ELF-1 (cell line): ENCODE results near the gene RNF44.
"Not testable (repeated sequence)": the region's sequence is repeated elsewhere in the genome, so short reads cannot be mapped to it uniquely, and the experiment has no call there.

ENCODE experiments used
- DNase-seq: peaks from one replicate; pipeline ENCODE4 v3.0.0-alpha.2; 2016; ENCODE audit warnings: low read depth, low spot score

Gene RNF44

DNA sequence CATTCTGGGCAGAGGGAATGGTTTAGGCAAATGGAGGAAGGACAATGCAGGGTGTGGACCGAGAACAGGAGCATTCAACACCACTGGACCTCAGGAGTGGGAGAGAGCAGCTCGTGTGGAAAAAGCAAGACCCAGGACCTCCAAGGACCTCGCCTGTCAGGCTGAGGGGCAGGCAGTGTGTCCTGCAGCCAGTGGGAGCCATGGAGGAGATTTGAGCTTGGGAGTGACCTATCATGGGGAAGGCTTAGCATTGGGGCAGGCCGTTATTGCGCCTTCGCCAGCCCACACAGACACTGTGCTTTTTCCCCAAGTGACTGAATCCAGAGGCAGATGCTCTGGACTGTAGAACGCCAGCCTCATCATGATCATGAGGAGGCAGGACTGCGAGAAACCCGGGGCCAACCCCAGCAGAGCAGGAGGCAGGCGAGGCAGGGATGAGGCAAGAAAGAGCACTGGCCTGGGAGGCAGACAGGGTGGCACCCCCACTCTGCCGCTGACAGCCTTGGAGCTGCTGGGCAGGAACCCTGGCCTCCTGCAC lies 15.2 kb upstream of the RNF44 start:
- no peak for DNase-seq

DNA sequence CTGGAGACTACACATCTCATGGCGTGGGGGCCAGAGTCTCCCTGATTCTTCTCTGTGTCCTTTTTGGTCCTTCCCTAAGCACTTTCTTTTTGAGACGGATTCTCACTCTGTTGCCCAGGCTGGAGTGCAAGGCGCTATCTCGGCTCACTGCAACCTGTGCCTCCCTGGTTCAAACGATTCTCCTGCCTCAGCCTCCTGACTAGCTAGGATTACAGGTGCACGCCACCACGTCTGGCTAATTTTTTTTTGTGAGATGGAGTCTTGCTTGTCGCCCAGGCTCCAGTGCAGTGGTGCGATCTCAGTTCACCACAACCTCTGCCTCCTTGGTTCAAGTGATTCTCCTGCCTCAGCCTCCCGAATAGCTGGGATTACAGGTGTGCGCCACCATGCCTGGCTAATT lies 13.7 kb upstream of the RNF44 start:
- DNase-seq: not testable (repeated sequence)

DNA sequence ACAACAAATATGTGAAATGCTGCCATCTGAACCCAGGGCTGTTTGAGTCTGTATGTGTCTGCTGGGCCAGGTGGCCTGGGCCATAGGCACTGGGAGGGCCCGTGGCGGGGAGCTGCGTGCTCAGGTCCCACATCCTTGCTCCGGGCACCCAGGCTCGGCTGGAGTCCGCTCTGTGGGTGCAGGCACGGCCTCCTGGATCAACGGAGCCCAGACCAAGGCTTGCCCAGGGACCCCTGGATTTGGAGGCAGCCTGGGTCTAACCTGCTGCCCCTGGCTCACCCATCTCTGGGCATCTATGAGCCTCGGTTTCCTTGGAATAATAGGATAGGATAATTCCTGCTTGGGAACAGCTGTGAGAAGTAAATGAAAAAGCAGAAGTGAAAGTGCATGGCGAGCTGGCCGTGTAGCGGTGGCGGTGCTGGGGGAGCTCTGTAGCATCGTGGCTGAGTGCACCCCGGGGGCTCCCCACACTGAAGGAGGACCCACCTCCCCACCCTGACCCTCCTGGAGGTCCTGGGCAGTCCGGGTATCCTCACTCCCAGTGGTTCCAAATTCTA lies 13.2 kb upstream of the RNF44 start:
- DNase-seq: no peak

DNA sequence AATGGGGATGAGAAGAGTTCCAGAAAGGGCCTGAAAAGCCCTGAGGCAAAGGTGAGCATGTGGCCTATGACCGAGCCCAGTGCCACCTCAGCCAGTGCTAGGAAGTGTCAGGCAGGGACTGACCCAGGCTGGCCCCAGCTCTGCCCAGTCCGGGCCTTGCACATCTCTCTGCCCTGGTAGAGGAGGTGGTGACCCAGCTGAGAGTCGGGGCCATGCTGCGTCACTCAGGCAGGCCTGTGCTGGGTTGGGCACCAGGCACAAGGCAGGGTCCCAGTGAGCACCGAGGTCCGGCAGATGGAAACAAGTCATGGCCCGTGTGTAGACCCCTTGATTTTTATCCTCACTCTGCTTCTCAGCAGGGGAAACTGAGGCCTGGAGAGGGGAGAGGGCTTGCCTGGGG lies 12.7 kb upstream of the RNF44 start:
- DNase-seq: no peak

DNA sequence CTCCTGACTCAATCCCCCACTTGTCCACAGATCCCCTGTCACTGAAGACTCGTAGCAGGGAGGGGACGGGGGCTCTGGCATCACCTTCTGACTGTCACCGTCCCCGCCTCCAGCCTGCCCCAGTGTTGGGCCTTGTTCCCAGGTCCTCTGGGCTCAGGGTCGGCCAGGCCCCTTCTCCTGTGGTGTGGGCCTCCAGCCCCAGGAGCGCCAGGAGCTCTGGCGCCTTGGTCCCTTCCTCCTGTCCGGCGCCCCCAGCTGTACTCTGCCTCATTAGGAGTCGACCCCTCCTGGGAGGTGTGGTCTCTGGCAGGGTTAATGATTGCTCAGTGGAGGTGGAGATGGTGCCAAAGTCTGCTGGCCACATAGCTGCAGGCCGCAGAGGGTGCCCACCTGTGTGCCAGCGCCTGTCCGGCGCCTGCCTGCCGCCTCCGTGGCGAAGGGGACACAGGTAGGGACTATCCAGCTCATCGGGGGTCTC lies 11.8 kb upstream of the RNF44 start, which contains the start of gene CDHR2:
CDHR2 (plus strand) TSS at position 376 of the 478 bp plus-strand sequence. CDS start 16,011 bp downstream, outside the sequence.
- no peak for DNase-seq

DNA sequence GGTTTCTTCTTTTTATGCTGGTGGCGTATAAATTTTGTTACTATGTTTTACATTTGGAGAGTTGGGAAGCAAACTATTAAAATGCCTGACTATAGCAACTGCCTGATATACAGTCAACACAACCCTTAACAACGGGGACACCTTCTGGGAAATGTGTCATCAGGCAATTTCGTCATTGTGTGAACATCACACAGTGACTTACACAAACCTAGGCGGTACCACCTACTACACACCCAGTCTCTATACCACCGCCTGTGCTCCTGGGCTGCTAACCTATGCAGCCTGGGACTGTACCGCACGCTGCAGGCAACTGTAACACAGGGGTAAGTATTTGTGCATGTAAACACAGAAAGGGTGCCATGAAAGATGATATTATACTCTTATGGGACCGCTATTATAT lies 10.6 kb upstream of the RNF44 start:
- DNase-seq: no peak

DNA sequence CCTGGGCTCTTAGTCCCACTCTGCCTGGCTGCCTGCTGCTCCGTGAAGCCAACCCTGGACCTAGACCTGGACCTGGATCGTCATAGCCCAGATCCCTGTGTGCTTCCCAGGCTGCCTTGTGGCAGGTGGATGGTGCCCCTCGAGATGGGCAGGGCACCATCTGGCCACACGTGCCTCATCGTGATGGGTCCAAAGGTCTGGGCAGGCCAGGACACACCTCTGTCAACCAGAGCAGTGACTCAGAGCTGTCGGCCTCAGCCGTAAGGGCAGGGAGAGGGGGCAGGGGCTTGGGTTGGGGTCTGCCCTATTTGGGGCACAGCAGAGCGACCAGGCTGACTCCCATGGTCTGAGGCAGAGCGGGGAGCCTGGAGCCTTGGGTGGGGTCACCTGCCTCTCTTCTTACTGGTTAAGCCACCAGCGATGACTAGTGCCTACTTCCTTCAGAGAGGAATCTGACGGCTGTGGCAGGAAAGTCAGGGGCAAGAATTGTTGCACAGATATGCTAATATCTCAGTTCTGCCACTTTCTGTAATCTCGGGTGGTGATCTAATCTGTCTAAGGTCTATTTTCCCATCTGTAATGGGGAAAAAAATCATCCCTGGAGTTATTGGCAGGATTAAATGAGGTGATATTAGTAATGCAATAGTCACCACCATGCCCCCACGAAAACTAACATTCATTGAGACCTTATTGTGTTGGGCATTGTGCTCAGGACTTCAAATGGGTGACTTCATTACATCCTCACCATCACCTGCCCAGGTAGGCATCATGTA lies 8.7 kb upstream of the RNF44 start:
- DNase-seq: no peak

DNA sequence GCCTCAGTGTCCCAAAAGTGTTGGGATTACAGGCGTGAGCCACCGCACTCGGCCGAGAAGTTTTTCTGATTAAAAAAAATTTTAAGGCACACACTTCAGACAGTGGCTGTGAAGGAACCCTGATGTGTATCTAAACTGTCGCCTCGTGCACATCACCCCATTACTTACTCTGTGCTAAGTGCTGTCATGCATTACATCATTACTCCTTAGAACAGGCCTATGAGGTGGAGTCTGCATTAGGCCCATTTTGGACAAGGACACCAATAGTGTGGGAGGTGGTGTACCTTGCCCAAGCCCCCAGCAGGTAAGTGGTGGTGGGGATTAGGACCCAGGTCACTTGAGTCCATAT lies 8.2 kb upstream of the RNF44 start:
- no peak for DNase-seq

DNA sequence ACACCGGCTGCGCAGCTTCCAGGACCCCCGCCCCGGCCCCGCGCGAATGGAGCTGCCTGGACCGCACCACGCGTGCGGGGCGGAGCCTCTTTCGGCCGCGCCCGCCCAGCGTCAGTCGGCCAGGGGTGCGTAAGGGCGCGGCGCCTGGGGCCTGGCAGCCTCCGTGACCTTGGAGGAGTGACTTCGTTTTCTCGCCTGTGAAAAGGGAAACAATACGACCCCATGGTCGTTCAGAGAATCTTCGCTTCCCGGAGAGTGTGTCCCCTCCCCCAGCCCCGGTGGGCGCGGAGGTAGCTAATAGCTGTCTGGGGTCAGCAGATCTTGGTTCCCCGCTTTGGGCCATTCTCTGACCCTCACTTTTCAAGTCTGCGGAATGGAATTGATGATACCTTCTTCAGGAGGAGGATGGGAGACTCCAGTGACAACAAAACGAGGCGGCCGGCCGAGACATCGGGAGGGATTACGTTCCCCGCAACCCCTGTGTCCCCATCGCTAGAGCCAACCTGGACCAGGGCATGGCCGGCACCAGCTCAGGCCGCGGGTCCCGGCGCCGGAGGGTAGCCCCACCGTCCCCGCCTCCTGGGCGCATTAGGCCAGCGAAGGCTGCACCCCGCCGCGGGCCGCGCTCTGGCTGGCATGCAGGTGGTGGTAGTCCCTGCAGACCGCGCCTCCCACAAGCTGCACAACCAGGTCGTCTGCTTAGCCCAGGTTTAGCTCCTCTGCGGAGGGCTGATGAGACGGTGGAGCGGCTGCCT lies 6.4 kb upstream of the RNF44 start:
- peak; percentile 76 for DNase-seq

DNA sequence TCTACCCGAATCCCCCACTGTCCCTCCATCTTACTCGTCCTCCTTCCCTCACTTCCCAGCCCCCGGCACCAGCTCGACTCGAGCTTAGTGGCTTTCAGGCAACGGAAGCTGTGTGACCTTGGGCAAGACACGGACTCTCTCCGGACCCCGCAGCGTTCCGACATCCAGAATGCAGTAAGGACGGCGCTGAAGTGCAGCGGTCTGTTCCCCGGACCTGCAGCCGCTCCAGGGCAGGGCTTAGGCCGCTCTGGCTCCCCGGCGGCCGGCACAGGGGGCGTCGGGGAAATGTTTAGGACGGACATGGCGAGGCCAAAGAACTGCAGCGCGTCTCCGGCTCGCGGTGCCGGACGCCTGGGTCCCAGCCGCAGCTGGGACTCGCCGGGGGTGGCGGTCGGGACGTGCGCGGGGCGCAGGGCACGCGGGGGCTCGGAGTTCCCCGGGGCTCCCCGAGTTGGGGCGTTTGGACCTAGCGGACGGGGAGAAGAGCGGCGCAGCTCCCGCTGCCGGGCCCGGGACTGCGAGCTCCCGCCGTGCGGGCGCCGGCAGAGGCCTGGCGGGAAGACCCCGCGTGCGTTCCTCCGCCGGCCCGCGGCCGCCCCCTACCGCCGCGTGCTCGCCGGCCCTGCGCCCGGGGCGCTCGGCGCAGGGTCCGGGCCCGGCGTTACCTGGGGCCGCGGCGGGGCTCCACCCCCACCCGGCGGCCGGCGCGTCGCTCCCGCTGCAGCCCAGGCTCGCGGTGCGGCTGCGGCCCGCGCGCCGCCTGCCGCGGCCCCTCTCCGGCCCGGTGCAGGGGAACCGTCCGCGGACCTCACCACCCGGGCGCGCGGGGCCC lies 5.6 kb upstream of the RNF44 start:
- peak; percentile 52 for DNase-seq

DNA sequence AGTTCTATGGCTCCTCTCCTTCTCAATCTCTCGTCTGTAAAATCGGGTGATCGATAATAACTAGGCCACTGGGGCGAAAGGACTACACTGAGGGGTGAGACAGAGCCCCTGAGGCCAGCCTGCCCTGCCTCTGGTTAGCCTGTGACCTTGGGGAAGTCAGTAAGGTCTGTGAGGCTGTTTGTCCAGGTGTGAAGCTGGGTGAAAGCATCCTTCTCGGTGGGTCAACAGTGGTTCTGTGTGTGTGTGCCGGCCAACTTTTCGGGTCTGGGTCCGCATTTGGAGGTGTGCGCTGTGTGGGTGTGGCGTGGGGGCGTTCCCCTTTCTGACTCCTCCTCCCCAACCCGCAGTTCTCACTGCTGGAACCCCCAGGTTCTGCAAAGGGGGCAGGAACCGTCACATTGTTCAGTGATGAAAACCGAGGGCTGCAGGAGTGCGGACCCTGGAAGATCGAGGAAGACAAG lies 5.0 kb upstream of the RNF44 start:
- DNase-seq: peak; percentile 39

DNA sequence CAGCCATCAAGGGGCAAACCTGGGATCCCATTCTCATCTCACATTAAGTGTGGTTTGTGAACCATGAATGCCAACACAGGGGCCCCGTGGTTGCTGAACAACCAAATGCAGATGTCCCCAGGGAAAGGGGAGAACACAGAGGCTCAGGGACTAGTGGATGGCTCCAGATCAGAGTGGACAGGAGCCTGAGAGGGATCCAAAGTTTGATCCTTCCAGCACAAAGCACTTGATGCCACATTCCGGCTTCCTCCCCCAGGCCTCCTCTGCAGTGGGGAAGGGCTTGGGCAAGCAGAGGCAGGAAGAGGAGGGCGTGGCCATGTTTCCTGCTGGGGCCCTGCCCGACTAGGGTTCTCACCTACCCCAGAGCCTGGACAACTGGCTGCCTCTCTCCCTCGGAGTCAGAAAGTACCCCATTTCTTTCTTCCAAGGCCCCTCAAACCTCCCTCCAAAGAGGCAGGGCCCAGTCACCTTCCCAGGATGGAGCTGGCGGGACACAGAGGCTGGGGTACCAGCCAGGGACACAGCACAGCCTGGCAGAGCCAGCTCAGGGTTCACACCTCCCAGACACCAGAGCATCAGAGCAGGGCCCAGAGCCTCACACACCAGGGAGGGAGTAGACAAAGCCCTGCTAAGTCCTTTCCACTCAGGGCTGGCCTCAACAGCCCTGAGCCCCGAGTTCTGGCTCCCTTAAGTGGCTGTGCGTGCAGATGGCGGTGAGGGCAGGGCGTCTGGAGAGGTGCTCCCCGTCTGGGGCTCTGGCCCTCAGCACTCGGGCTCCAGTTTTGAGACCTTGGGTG lies 4.3 kb upstream of the RNF44 start:
- peak; percentile 87 for DNase-seq

DNA sequence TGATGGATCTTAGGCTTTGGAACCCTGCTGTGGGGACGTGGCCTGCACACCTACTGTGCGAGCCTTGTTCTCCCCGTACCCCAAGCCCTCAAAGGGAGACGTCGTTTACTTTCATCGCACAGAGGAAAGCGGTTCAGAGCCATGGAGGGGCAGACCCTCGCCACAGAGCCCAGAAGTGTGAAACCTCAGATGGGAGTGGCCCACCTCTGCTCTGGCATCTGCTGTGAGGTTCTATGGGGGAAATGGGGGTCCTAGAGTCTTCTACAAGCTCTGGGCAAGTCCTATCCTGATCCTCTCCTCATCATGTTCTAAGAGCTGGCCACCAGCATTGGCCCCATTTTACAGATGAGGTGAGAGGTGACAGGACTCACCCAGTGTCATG lies 3.7 kb upstream of the RNF44 start:
- no peak for DNase-seq

DNA sequence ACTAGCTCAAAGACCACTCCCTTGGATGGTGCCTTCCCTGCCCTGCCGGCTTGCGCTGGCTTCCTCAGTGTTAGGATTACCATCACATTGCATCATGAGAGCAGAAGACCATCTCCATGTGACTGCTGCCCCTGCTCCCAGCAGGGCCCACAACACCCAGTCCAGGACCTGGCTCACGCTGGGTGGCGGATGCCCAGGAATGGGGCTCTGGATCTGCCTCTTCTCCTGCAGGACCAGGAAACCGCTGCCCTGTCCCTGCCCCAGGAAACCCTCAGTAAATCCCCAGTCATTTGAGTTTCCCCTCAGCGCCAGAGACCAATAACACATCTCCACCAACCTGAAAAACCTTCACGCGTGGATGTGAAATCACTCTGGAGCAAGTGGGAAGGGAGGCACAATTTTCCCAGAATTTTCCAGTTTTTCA lies 3.3 kb upstream of the RNF44 start:
- no peak for DNase-seq

DNA sequence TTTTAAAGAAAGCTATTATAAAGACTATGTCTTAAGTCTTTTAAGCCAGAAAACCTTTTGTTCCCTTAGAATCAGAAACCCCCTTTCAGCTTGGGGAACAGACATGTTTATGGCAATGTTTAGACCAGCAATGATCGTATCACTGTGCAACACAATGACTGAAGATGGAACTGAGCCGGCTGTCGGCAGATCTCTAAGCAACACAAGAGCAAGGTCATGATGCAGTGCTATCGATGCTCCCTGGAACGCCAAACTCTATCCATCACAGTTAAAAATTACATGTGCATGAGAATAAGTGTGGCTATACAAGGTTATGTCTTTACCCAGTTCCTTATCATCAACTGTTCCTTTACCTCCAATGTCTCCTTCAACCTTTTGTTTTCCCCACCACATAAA lies 1.8 kb upstream of the RNF44 start:
- DNase-seq: no peak

DNA sequence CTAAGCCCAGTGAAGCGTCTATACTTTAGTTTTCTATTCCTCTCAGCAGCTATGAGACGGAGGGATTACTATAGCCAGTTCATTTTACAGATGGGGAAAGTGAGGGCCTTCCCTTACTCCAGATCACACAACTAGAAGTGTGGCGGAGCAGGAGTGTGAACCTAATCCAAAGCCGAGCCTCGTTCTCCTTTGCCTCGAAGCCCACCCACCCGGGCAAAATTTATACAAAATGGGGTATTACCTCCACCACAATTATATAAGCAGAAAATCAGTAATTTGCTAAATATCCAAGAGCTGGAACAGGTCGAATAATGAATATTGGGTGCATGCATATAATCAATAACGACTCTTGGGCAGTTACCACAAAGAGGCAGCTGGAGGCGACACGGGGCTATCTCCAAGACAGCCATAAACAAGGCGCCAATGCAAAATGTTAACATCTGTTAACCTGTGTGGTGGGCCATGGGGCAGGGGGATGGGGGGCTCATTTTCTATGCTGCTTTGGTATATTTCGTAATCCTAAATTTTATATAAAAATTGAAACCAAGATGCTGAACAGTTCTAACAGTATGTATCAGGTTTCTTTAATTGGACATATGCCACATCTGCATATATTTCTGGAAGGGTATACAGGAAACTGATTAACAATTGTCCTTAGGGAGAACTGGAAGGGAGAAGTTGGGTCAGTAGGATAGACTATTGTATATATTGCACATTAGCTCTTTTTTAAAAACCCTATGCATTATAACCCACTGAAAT lies 1.2 kb upstream of the RNF44 start:
- DNase-seq: no peak

DNA sequence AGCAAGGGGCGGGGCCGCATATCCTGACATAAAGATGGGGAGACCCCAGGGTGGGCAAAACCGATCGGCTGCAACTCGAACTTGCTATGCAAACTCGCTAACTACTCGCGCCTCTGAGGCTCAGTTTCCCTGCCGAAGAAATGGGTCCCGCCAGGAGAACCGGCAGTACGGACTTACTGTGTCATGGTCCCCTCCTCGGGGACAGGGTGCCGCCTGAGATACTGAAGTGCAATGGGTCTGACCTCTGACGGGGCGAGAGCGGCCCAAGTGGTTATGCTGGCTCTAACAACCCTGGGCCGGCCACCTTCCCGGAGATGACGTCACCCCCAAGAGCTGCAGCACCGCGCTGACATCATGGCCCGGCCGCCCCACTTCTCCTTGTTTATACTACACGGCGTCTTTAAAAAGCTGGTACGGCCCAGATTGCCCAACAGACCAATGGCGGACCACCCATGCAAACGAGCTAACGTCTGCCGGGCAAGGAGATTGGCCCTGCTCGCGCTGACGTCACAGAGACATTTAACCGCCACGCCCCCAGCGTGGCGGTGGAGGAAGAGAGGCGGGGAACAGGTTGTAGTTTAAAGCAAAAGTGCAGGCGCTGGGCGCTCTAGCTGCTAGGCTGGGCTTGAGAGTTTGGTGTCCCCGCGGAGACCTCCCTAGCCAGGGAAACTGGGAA lies 490 bp upstream of the RNF44 start:
- peak; percentile 100 for DNase-seq

DNA sequence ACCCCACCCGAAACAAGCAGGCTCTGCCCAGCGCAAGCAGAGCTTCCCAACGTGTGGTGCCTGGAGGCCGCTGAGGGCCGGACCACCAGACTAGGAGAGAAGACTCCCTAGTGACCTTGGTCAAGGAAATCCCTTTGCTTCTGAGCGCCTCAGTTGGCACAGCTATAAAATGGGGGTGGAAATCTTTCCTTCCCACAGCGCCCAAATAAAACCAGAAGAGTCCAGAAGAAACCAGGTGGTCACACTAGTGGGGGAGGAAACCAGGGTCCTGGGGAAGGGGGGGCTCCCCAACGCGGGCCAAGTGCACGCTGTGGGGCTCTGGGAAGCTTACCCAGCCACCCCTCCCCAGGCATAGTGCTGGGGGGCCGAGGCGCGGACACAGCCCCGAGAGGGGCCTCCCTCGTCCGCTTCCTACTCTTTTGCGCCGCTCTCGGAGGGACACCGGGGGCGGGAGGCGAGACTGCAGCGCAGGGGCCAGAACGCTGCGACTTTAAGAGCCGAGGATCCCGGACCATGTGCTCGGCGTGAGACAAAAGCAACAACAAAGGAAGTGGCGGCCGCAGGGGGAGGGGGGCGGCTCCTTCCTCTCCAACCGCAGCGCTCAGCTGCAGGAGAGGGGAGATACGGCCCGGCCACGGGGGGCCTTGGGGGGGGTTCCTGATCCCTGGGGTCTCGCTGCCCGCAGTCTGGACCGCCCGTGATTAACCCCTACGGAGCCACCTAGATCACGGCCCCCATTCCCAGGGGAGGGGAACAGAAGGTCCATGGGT lies 885 bp downstream of the RNF44 start:
- DNase-seq: peak; percentile 81
